GM10847 (cell line): ENCODE data around the gene PLEKHG4B.

Source experiments
- POLR2A ChIP-seq: IDR thresholded peaks from 2 replicates; pipeline ENCODE4 v1.6.1; 2011; ENCODE audit not compliant: insufficient read length; ENCODE audit errors: extremely low read depth

PLEKHG4B gene

GRCh38 chr5:140443-140829, 48.5 kb downstream of the PLEKHG4B start:
- no peak for TF ChIP-seq POLR2A

GRCh38 chr5:141211-141610, 49.2 kb downstream of the PLEKHG4B start:
- TF ChIP-seq POLR2A = no peak

- no peak for TF ChIP-seq POLR2A
These were observed 49.8 kb downstream of the PLEKHG4B start for GRCh38 chr5:141761-142160.

DNA sequence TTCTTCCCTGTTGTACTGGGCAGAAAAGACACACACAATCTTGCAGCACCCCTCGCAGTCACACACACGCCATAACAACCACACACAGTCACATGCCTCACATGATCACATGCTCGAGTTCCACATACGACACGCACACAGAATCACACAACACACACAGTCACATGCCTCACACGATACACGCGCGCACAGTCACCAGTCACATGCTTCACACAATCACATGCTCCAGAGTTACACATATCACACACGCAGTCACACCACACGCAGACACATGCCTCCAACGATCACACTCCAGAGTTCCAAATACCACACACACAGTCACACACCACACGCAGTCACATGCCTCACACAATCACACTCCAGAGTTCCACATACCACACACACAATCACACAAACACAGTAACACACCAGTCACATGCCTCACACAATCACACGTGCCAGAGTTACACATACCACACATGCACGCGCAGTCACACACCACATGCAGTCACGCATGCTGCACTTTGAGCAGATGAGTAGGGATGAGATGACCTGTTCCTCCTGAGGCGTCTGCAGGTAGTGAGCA, 50.4 kb downstream of the PLEKHG4B start:
- no peak for TF ChIP-seq POLR2A

GRCh38 chr5:143041-143440, 51.1 kb downstream of the PLEKHG4B start:
- TF ChIP-seq POLR2A = no peak

GRCh38 chr5:144941-145340, 53.0 kb downstream of the PLEKHG4B start:
- no peak for TF ChIP-seq POLR2A

DNA sequence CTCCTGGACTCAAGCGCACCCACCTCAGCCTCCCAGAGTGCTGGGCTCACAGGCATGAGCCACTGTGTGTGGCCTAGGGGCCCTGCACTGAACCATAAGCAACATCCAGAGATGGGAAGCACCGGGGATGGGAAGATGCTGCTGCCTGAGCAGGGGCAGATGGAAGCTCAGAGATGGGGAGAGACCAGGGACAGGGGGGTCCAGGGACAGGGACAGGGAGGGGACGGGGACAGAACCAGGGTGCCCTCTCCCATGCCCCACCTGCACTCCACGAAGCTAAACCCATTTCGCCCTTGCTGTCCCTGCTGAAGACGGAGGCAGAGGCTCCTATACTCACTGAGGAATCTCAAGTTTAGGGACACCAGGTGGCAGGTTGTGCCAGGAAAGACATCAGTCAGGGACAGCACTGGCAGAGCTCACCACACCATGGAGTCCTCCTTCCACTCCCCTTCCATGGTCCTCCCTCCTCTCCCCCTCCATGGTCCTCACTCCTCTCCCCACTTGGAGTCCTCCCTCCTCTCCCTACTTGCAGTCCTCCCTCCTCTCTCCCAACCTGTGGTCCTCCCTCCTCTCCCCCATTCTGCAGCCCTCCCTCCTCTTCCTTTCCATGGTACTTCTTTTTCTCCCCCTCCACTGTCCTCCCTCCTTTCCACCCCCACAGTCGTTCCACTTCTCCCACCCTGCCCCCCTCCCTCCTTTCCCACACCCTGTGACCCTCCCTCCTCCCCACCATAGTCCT, 53.8 kb downstream of the PLEKHG4B start:
- no peak for TF ChIP-seq POLR2A

- no peak for TF ChIP-seq POLR2A
These were observed 55.8 kb downstream of the PLEKHG4B start for GRCh38 chr5:147751-148150.

DNA sequence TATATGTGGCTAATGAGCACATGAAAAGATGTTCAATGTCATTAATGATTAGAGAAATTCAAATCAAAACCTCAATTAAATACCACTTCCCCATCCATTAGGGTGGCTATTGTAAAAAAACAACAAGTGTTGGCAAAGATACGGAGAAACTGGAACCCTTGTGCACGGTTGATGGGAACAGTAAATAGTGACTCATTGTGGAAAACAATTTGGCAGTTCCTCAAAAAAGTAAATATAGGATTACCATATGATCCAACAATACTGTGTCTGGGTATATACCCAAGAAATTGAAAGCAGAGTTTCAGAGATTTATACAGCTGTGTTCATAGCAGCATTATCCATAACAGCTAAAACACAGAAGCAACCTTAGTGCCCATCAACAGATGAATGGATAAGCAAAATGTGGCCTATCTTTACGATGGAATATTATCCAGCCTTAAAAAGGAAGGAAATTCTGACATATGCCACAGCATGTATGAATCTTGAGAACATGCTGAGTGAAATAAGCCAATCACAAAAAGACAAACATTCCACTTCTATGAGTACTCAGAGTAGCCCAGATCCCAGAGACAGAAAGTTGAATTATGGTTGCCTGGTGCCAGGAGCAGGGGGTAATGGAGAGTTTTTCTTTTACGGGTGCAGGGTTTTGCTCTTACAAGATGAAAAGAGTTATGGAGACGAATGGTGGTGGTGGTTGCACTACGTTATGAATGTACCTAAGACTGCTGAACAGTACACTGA, 57.9 kb downstream of the PLEKHG4B start:
- no peak for TF ChIP-seq POLR2A

DNA sequence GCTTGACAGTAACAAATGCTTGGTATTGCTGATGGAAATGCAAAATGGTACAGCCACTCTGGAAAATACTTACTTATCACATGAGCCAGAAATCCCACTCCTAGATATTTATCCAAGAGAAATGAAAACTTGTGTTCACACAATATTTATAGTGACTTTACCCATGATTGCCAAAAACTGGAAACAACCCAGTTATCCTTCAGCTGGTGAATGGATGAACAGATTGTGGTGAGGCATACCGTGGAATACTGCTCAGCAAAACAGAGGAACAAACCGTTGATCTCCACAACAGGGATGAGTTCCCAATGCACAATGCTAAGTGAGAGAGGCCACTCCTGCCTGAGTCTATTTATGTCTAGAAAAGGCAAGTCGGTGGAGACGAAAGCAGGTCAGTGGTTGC, 58.8 kb downstream of the PLEKHG4B start:
- TF ChIP-seq POLR2A = no peak

GRCh38 chr5:152077-152476, 60.1 kb downstream of the PLEKHG4B start:
- no peak for TF ChIP-seq POLR2A

DNA sequence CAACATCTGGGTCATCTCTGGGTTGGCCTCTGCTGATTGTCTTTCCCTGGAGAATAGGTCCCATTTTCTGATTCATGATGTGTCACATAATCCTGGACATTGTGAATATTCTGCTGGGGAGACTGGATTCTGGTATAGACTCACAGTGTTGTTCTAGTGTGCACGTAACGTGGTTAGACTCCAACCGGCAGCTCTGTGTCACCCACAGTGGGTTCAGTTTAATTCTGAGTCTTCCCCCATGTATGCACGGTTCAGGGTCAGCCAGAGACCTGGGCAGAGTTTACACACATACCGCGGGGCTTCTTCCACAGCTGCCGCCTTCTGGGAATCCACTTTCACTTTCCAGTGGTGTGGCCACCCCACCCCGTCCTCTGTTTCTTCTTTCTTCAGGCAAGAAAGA, 61.3 kb downstream of the PLEKHG4B start:
- TF ChIP-seq POLR2A = no peak

DNA sequence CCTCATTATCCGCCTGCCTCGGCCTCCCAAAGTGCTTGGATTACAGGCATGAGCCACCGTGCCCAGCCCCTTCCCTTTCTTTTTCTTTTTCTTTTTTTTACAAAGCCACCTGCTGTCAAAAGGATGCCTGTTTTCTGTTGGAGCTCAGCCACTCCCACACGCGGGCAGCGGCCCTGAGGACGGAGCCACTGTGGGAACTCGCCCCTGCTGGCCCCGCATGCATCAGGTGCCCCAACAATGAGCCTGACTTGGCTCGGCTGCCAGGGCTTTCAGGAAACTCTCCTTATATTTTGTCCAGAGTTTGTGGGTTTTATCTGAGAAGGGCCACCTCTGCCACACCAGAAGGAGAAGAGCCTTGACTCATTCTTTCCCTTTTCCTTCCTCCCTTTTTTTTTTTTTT, 62.3 kb downstream of the PLEKHG4B start:
- TF ChIP-seq POLR2A = no peak

GRCh38 chr5:154826-155225, 62.9 kb downstream of the PLEKHG4B start:
- no peak for TF ChIP-seq POLR2A

GRCh38 chr5:155651-156410, 63.9 kb downstream of the PLEKHG4B start:
- no peak for TF ChIP-seq POLR2A
